ENCODE results near the gene CREBL2. TPM values are rescaled to one million over a fixed set of nuclear protein-coding genes. Genes with fewer than 3 reads are reported as not detected.
"Not testable (repeated sequence)": the region's sequence is repeated elsewhere in the genome, so short reads cannot be mapped to it uniquely, and the experiment has no call there.

Gene CREBL2
- total RNA-seq (2014; rRNA removed; shearing (Covaris generic); ENCODE audit: low replicate concordance), result 14.1 and 19.3 TPM in 2 replicates

GRCh38 chr12:12611512-12612306, at the start of gene CREBL2:
TSS of gene CREBL2 (plus strand) at chr12:12611876. CDS start at chr12:12612173, 297 bp downstream.
- H2AFZ ChIP-seq (ENCODE audit: low read length), result peak within 1 kb of the TSS; percentile 94
- no peaks in the 10 kb centered on the region for H3K9me3 ChIP-seq (ENCODE audit: low read length)
- H3K9me2 ChIP-seq (replicated peaks; ENCODE audit: insufficient read depth, low read length), result no peaks in the 10 kb centered on the region
- H4K20me1 ChIP-seq (ENCODE audit: insufficient read depth, low read depth, low read length), result no peaks in the 10 kb centered on the region
- H3K4me3 ChIP-seq (ENCODE audit: low read length), result peak within 1 kb of the TSS; percentile 77
- H3K4me1 ChIP-seq (ENCODE audit: low read length), result peaks cover 32% of the 10 kb centered on the region
- peaks cover 9% of the 10 kb centered on the region; the same call in 1 of the 2 replicates for H3K79me2 ChIP-seq (ENCODE audit: low read length)
- H3K4me2 ChIP-seq (ENCODE audit: low read depth, low read length, poor library complexity, severe bottlenecking), result peak within 1 kb of the TSS; percentile 78
- no peaks in the 10 kb centered on the region for H3K36me3 ChIP-seq (ENCODE audit: insufficient read depth, low read length)
- peak within 1 kb of the TSS; percentile 55 for H3K27ac ChIP-seq (ENCODE audit: low read length)
- DNase-seq, result peak; percentile 94
- H3K9ac ChIP-seq (ENCODE audit: low read length), result peak within 1 kb of the TSS; percentile 82
- no peaks in the 10 kb centered on the region for H3K27me3 ChIP-seq (ENCODE audit: low read length)

- Histone ChIP-seq H3K9me2 (replicated peaks; ENCODE audit: insufficient read depth, low read length) (no peaks in the 10 kb centered on the region), H3K9me3 (ENCODE audit: low read length) (no peaks in the 10 kb centered on the region), H4K20me1 (ENCODE audit: insufficient read depth, low read depth, low read length) (no peaks in the 10 kb centered on the region), H3K4me3 (ENCODE audit: low read length) (peak overlapping the region; percentile 68), H3K79me2 (ENCODE audit: low read length) (no peaks in the 10 kb centered on the region), H3K27ac (ENCODE audit: low read length) (no peak overlapping the region), H2AFZ (ENCODE audit: low read length) (peak overlapping the region; percentile 81), H3K4me2 (ENCODE audit: low read depth, low read length, poor library complexity, severe bottlenecking) (peak overlapping the region; percentile 76), H3K27me3 (ENCODE audit: low read length) (no peaks in the 10 kb centered on the region), H3K4me1 (ENCODE audit: low read length) (peaks cover 15% of the 10 kb centered on the region), H3K9ac (ENCODE audit: low read length) (peak overlapping the region; percentile 66), H3K36me3 (ENCODE audit: insufficient read depth, low read length) (no peaks in the 10 kb centered on the region)
- DNase-seq, result peak; percentile 52
Observed at GRCh38 chr12:12562016-12562483, 49.6 kb upstream of the CREBL2 start.

GRCh38 chr12:12562585-12563261, 49.0 kb upstream of the CREBL2 start, which contains the start of gene DUSP16:
TSS of gene DUSP16 (minus strand) at chr12:12562863. CDS start at chr12:12521098, 41,765 bp downstream.
- Histone ChIP-seq H3K36me3 (ENCODE audit: insufficient read depth, low read length) (no peaks in the 10 kb centered on the region), H3K9me3 (ENCODE audit: low read length) (no peaks in the 10 kb centered on the region), H3K27ac (ENCODE audit: low read length) (no peak within 1 kb of the TSS), H3K27me3 (ENCODE audit: low read length) (no peaks in the 10 kb centered on the region), H3K9ac (ENCODE audit: low read length) (peak within 1 kb of the TSS; percentile 66), H3K9me2 (replicated peaks; ENCODE audit: insufficient read depth, low read length) (no peaks in the 10 kb centered on the region), H3K4me3 (ENCODE audit: low read length) (peak within 1 kb of the TSS; percentile 68), H3K4me2 (ENCODE audit: low read depth, low read length, poor library complexity, severe bottlenecking) (peak within 1 kb of the TSS; percentile 76), H3K4me1 (ENCODE audit: low read length) (peaks cover 15% of the 10 kb centered on the region), H3K79me2 (ENCODE audit: low read length) (no peaks in the 10 kb centered on the region), H4K20me1 (ENCODE audit: insufficient read depth, low read depth, low read length) (no peaks in the 10 kb centered on the region), H2AFZ (ENCODE audit: low read length) (peak within 1 kb of the TSS; percentile 81)
- DNase-seq, result peak; percentile 78

- Histone ChIP-seq H3K4me1 (ENCODE audit: low read length) (peaks cover 15% of the 10 kb centered on the region), H2AFZ (ENCODE audit: low read length) (peak overlapping the region; percentile 18; the same call in 1 of the 2 replicates), H3K4me2 (ENCODE audit: low read depth, low read length, poor library complexity, severe bottlenecking) (peak overlapping the region; percentile 76), H3K36me3 (ENCODE audit: insufficient read depth, low read length) (no peaks in the 10 kb centered on the region), H4K20me1 (ENCODE audit: insufficient read depth, low read depth, low read length) (no peaks in the 10 kb centered on the region), H3K9ac (ENCODE audit: low read length) (no peak overlapping the region), H3K79me2 (ENCODE audit: low read length) (no peaks in the 10 kb centered on the region), H3K27me3 (ENCODE audit: low read length) (no peaks in the 10 kb centered on the region), H3K27ac (ENCODE audit: low read length) (no peak overlapping the region), H3K4me3 (ENCODE audit: low read length) (peak overlapping the region; percentile 68; the same call in 1 of the 2 replicates), H3K9me2 (replicated peaks; ENCODE audit: insufficient read depth, low read length) (no peaks in the 10 kb centered on the region), H3K9me3 (ENCODE audit: low read length) (no peaks in the 10 kb centered on the region)
- no peak for DNase-seq
Observed at GRCh38 chr12:12563290-12563928, 48.3 kb upstream of the CREBL2 start.

- no peaks in the 10 kb centered on the region for H3K79me2 ChIP-seq (ENCODE audit: low read length)
- H3K4me3 ChIP-seq (ENCODE audit: low read length), result no peak overlapping the region
- H3K9me3 ChIP-seq (ENCODE audit: low read length), result no peaks in the 10 kb centered on the region
- no peak overlapping the region for H2AFZ ChIP-seq (ENCODE audit: low read length)
- H3K27ac ChIP-seq (ENCODE audit: low read length), result no peak overlapping the region
- no peaks in the 10 kb centered on the region for H3K36me3 ChIP-seq (ENCODE audit: insufficient read depth, low read length)
- H3K27me3 ChIP-seq (ENCODE audit: low read length), result no peaks in the 10 kb centered on the region
- peaks cover 15% of the 10 kb centered on the region for H3K4me1 ChIP-seq (ENCODE audit: low read length)
- no peaks in the 10 kb centered on the region for H4K20me1 ChIP-seq (ENCODE audit: insufficient read depth, low read depth, low read length)
- no peak overlapping the region for H3K4me2 ChIP-seq (ENCODE audit: low read depth, low read length, poor library complexity, severe bottlenecking)
- no peak for DNase-seq
- no peaks in the 10 kb centered on the region for H3K9me2 ChIP-seq (replicated peaks; ENCODE audit: insufficient read depth, low read length)
- H3K9ac ChIP-seq (ENCODE audit: low read length), result no peak overlapping the region
Observed at GRCh38 chr12:12564911-12565310, 46.8 kb upstream of the CREBL2 start.

- not testable (repeated sequence) for H3K27ac ChIP-seq (ENCODE audit: low read length); DNase-seq; H3K36me3 ChIP-seq (ENCODE audit: insufficient read depth, low read length); H3K9me3 ChIP-seq (ENCODE audit: low read length); H3K9me2 ChIP-seq (replicated peaks; ENCODE audit: insufficient read depth, low read length); H3K27me3 ChIP-seq (ENCODE audit: low read length); H4K20me1 ChIP-seq (ENCODE audit: insufficient read depth, low read depth, low read length); H3K79me2 ChIP-seq (ENCODE audit: low read length); H3K4me3 ChIP-seq (ENCODE audit: low read length); H2AFZ ChIP-seq (ENCODE audit: low read length); H3K4me2 ChIP-seq (ENCODE audit: low read depth, low read length, poor library complexity, severe bottlenecking); H3K4me1 ChIP-seq (ENCODE audit: low read length); H3K9ac ChIP-seq (ENCODE audit: low read length)
Observed at GRCh38 chr12:12565971-12566370, 45.7 kb upstream of the CREBL2 start.

GRCh38 chr12:12572659-12573058, 39.0 kb upstream of the CREBL2 start:
- DNase-seq, result no peak
- no peaks in the 10 kb centered on the region for H3K9me3 ChIP-seq (ENCODE audit: low read length)
- H3K9me2 ChIP-seq (replicated peaks; ENCODE audit: insufficient read depth, low read length), result no peaks in the 10 kb centered on the region
- no peaks in the 10 kb centered on the region for H4K20me1 ChIP-seq (ENCODE audit: insufficient read depth, low read depth, low read length)
- H3K4me2 ChIP-seq (ENCODE audit: low read depth, low read length, poor library complexity, severe bottlenecking), result no peak overlapping the region
- H3K36me3 ChIP-seq (ENCODE audit: insufficient read depth, low read length), result no peaks in the 10 kb centered on the region
- H3K9ac ChIP-seq (ENCODE audit: low read length), result no peak overlapping the region
- H2AFZ ChIP-seq (ENCODE audit: low read length), result no peak overlapping the region
- H3K79me2 ChIP-seq (ENCODE audit: low read length), result no peaks in the 10 kb centered on the region
- no peak overlapping the region for H3K4me3 ChIP-seq (ENCODE audit: low read length)
- no peaks in the 10 kb centered on the region for H3K4me1 ChIP-seq (ENCODE audit: low read length)
- H3K27ac ChIP-seq (ENCODE audit: low read length), result no peak overlapping the region
- H3K27me3 ChIP-seq (ENCODE audit: low read length), result no peaks in the 10 kb centered on the region

- no peak overlapping the region for H2AFZ ChIP-seq (ENCODE audit: low read length)
- no peak overlapping the region for H3K4me2 ChIP-seq (ENCODE audit: low read depth, low read length, poor library complexity, severe bottlenecking)
- no peak overlapping the region for H3K27ac ChIP-seq (ENCODE audit: low read length)
- no peaks in the 10 kb centered on the region for H3K9me2 ChIP-seq (replicated peaks; ENCODE audit: insufficient read depth, low read length)
- no peak overlapping the region for H3K9ac ChIP-seq (ENCODE audit: low read length)
- no peaks in the 10 kb centered on the region for H3K79me2 ChIP-seq (ENCODE audit: low read length)
- no peaks in the 10 kb centered on the region for H3K27me3 ChIP-seq (ENCODE audit: low read length)
- H3K4me3 ChIP-seq (ENCODE audit: low read length), result no peak overlapping the region
- no peak for DNase-seq
- no peaks in the 10 kb centered on the region for H3K9me3 ChIP-seq (ENCODE audit: low read length)
- peaks cover under 1% of the 10 kb centered on the region; the same call in 1 of the 2 replicates for H3K4me1 ChIP-seq (ENCODE audit: low read length)
- no peaks in the 10 kb centered on the region for H3K36me3 ChIP-seq (ENCODE audit: insufficient read depth, low read length)
- no peaks in the 10 kb centered on the region for H4K20me1 ChIP-seq (ENCODE audit: insufficient read depth, low read depth, low read length)
Observed at GRCh38 chr12:12577786-12578185, 33.9 kb upstream of the CREBL2 start.
